Upper lobe of left lung (tissue), 4 donors: ENCODE measurements around the gene DLAT.

ENCODE experiments used
- POLR2A ChIP-seq, 4 donors: fragments of 450-650 bp; IDR thresholded peaks; one replicate each; pipeline ENCODE4 v1.5.1; 2016 to 2017; ENCODE audit warnings: antibody characterized with exemption in 4 of 4, mild to moderate bottlenecking in 2 of 4
- TF ChIP-seq, protein P1 (sequence below), 6 experiments: fragments of 450-650 bp in 4 of 6; fragments of 200-600 bp in 2 of 6; sonication (generic) in 2 of 6; IDR thresholded peaks; one replicate each; pipeline ENCODE4 v1.5.1; 2016 to 2019; ENCODE audit warnings: antibody characterized with exemption in 6 of 6

DNA sequence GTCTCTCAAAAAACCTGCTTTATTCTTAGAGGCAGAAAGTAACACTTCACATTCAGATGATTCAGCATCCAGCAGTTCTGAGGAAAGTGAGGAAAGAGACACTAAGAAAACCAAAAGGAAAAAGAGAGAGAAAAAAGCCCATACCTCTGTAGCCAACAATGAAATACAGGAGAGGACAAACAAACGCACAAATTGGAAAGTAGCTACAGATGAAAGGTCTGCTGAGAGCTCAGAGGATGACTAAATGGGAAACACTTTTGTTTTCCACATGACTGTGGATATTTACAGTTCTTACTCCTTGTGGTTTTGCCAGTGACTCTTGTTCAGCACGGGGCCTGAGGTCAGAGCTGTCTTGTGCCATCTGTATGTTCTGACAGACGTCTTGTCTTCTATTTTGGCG is 57.5 kb downstream of the DLAT start:
- TF ChIP-seq, protein P1, sequence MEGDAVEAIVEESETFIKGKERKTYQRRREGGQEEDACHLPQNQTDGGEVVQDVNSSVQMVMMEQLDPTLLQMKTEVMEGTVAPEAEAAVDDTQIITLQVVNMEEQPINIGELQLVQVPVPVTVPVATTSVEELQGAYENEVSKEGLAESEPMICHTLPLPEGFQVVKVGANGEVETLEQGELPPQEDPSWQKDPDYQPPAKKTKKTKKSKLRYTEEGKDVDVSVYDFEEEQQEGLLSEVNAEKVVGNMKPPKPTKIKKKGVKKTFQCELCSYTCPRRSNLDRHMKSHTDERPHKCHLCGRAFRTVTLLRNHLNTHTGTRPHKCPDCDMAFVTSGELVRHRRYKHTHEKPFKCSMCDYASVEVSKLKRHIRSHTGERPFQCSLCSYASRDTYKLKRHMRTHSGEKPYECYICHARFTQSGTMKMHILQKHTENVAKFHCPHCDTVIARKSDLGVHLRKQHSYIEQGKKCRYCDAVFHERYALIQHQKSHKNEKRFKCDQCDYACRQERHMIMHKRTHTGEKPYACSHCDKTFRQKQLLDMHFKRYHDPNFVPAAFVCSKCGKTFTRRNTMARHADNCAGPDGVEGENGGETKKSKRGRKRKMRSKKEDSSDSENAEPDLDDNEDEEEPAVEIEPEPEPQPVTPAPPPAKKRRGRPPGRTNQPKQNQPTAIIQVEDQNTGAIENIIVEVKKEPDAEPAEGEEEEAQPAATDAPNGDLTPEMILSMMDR (IDR thresholded peaks at IDR 0.05): no peak
- no peak for TF ChIP-seq POLR2A (IDR thresholded peaks at IDR 0.05)
